HG03342 (cell line): ENCODE results near the gene MED27.

Experiments used
- ATAC-seq: cut with Tn5 transposase; IDR thresholded peaks from one replicate; pipeline ENCODE4 v1.9.1; 2021; ENCODE audit warnings: mild to moderate bottlenecking, moderate library complexity; ENCODE audit not compliant: unreplicated experiment

MED27 gene

GRCh38 chr9:131867611-131868192 is 212.0 kb downstream of the MED27 start:
- no peak for ATAC-seq

- no peak for ATAC-seq
Measured at GRCh38 chr9:131865446-131866195, 214.0 kb downstream of the MED27 start.

- ATAC-seq, result no peak
Measured at GRCh38 chr9:131864531-131864930, 215.1 kb downstream of the MED27 start.

GRCh38 chr9:131863306-131863896 is 216.3 kb downstream of the MED27 start:
- no peak for ATAC-seq

- no peak for ATAC-seq
Measured at GRCh38 chr9:131862261-131862660, 217.4 kb downstream of the MED27 start.

- ATAC-seq, result no peak
Measured at GRCh38 chr9:131860430-131860829, 219.2 kb downstream of the MED27 start.

- ATAC-seq, result no peak
Measured at GRCh38 chr9:131858147-131858546, 221.5 kb downstream of the MED27 start.

- ATAC-seq, result no peak
Measured at GRCh38 chr9:131856105-131856504, 223.6 kb downstream of the MED27 start.

GRCh38 chr9:131854896-131855613 is 224.6 kb downstream of the MED27 start:
- no peak for ATAC-seq

- ATAC-seq, result no peak
Measured at GRCh38 chr9:131854334-131854733, 225.3 kb downstream of the MED27 start.

GRCh38 chr9:131853434-131853833 is 226.2 kb downstream of the MED27 start:
- no peak for ATAC-seq

- ATAC-seq, result no peak
Measured at GRCh38 chr9:131851414-131851813, 228.3 kb downstream of the MED27 start.

GRCh38 chr9:131849391-131849790 is 230.3 kb downstream of the MED27 start:
- ATAC-seq, result no peak

GRCh38 chr9:131848570-131849160 is 231.0 kb downstream of the MED27 start:
- no peak for ATAC-seq

- ATAC-seq, result no peak
Measured at GRCh38 chr9:131847665-131848354, 231.9 kb downstream of the MED27 start.

- no peak for ATAC-seq
Measured at GRCh38 chr9:131845305-131846298, 234.1 kb downstream of the MED27 start.

GRCh38 chr9:131844745-131845118 is 234.9 kb downstream of the MED27 start:
- no peak for ATAC-seq

- ATAC-seq, result no peak
Measured at GRCh38 chr9:131843989-131844744, 235.5 kb downstream of the MED27 start.
